Hepatic stellate cell (primary cell): ENCODE data around the gene RFC4.

Experiments used
- DNase-seq: peaks from one replicate; pipeline ENCODE4 v3.0.0; 2011; ENCODE audit warnings: low spot score

RFC4 gene

DNA sequence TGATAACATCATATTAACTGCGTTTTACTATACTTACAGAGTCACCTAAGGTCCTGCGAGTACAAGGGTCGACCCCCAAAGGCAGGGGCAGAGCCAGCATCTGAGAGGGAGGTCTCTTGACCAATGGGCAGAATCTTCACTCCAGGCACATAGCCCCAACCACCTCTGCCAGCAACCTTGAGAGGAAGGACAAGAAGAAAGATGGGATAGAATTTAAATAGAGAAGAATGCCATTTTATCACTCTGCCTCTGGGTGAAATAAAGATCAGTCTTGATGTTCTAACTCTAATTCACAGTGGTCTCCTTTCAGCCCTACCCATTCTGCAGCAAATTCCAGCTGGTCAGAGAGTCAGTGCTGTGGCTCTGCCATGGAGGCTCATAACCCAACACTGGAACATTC is 62.6 kb downstream of the RFC4 start:
- no peak for DNase-seq

- DNase-seq = no peak
Measured at GRCh38 chr3:186742618-186743380, 63.5 kb downstream of the RFC4 start.
